ENCODE data around the gene TRIM47. TPM values are rescaled to one million over a fixed set of nuclear protein-coding genes. Genes with fewer than 3 reads are reported as not detected.

TRIM47 gene
- total RNA-seq, 1 donor from 2014 or later = 33.4 TPM

DNA sequence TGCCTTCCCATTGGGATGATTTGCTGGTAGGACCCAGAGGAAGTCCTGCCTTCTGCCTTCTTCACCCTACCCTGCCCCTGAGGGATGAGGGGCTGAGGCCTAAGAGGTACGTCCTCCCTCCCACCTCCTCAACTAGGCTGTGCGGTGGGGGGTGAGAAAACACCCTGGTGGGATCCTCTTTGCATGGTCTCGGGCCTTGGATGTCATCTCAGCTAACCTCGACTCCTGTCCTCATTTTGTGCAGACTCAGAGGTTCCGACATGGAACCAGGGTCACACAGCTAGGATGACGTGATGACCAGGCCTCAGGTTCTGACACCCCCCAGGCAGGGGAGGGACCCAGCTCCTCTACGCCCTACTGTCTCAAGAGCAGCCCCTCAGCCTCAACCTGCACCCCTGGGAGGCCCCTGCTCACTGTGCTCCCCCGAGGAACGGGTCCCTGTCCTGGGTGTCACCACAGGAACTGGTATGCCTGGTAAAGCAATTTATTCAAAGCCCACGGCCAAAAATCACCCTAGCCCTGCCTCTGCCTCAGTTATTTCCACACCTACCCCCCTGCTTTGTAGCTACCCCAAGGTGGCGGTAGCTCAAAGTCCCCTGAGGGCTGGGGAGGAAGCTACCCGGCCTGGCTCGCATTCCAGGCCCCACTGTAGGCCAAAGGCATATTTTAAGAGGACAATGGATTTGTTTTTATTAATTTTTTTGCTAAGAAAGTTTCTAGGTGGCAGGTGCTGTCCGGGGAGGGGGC lies 51.6 kb downstream of the TRIM47 start:
- DNase-seq = no peak
- intact Hi-C loops (cut with DNase I) = loop anchor here (5.0 kb wide), 1 partner anchor 54 kb away; no protein-coding TSS in a partner anchor
- ATAC-seq (ENCODE audit: poor library complexity) = no peak

- intact Hi-C loops (cut with DNase I) = loop anchor here (5.0 kb wide), 1 partner anchor 54 kb away; no protein-coding TSS in a partner anchor
- ATAC-seq (ENCODE audit: poor library complexity) (no peak), DNase-seq (no peak)
Observed at GRCh38 chr17:75825748-75826370, 52.5 kb downstream of the TRIM47 start.

DNA sequence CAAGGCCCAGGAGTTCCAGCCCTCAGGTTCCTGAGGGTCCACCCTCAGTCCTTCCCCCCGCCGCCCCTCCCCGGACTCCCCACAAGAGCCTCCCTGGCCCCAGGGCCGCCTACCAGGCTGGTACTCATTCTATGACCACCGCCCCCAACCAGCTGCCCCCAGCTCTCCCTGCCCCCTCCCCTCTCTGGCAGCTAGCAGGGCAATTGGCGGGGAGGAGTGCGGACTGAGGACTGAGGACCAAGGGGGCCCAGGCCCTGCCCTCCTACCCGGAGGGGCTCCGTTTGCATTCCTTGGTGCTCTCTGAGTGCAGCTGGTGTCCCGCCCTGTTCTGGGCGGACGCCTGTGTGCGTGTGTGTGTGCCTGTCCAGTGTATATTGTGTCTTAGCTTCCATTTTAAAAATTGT lies 53.2 kb downstream of the TRIM47 start:
- DNase-seq = no peak
- intact Hi-C loops (cut with DNase I) = loop anchor here (5.0 kb wide), 1 partner anchor 53 kb away; no protein-coding TSS in a partner anchor
- no peak for ATAC-seq (ENCODE audit: poor library complexity)

DNA sequence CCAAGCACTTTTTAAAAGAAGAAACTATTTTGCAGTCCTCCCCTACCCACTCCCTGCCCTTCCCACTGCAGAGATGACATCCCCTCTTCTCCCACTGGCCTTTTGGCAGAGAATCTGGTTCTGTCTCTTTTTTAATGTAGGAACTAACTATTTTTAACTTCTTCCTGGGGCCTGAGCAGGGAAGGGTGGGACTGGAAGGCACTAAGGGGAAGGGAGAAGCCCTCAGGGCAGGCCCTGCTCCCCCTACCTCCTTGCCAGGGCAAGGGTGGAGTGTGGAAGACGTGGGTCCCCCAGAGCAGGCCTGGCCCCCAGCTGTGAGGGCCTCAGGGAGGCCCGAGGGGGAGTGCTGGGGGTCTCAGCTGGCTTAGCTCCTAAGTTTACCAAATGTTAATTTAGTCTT lies 53.7 kb downstream of the TRIM47 start:
- DNase-seq (no peak), ATAC-seq (ENCODE audit: poor library complexity) (no peak)
- intact Hi-C loops (cut with DNase I) = loop anchor here (5.0 kb wide), 1 partner anchor 52 kb away; no protein-coding TSS in a partner anchor

Other genes starting within 250 kb of the TRIM47 start
- gene SMIM5, start 245.1 kb downstream of the TRIM47 start, total RNA-seq = 12.5 TPM
- 14.1 TPM for gene RECQL5, start 211.4 kb downstream of the TRIM47 start, total RNA-seq
- 40.0 TPM for gene SAP30BP, start 211.2 kb downstream of the TRIM47 start, total RNA-seq
- 9.4 TPM for gene ITGB4, start 157.1 kb downstream of the TRIM47 start, total RNA-seq
- 23.3 TPM for gene GALK1, start 113.4 kb downstream of the TRIM47 start, total RNA-seq
- gene UNK, start 93.8 kb downstream of the TRIM47 start, total RNA-seq = 14.3 TPM
- gene UNC13D, start 34.2 kb downstream of the TRIM47 start, total RNA-seq = 10.6 TPM
- gene WBP2, start 23.2 kb downstream of the TRIM47 start, total RNA-seq = 145 TPM
- gene TRIM65, start 18.4 kb upstream of the TRIM47 start, total RNA-seq = 9.1 TPM
- gene MRPL38, start 26.3 kb upstream of the TRIM47 start, total RNA-seq = 113 TPM
- gene FBF1, start 62.5 kb upstream of the TRIM47 start, total RNA-seq = 4.7 TPM
- 83.6 TPM for gene ACOX1, start 100.6 kb upstream of the TRIM47 start, total RNA-seq
- 7.6 TPM for gene TEN1, start 100.7 kb upstream of the TRIM47 start, total RNA-seq
- 1.8 TPM for gene CDK3, start 122.3 kb upstream of the TRIM47 start, total RNA-seq
- gene EVPL, start 148.7 kb upstream of the TRIM47 start, total RNA-seq = 0.08 TPM
- gene SRP68, start 193.9 kb upstream of the TRIM47 start, total RNA-seq = 57.9 TPM
- not detected for gene GALR2, start 196.2 kb upstream of the TRIM47 start, total RNA-seq
- not detected for gene ZACN, start 200.6 kb upstream of the TRIM47 start, total RNA-seq
- gene EXOC7, start 225.2 kb upstream of the TRIM47 start, total RNA-seq = 74.7 TPM

All from Right ventricle myocardium superior (tissue), 1 donor.